GM12878 (cell line): ENCODE results near the gene FAM227B. TPM values are rescaled to one million over a fixed set of nuclear protein-coding genes. Genes with fewer than 3 reads are reported as not detected.
"Not testable (repeated sequence)": the region's sequence is repeated elsewhere in the genome, so short reads cannot be mapped to it uniquely, and the experiment has no call there.

ENCODE experiments used
- ATAC-seq: fragments of 200-7000 bp; cut with Tn5 transposase; 3 replicates; pipeline ENCODE4 v1.9.1; 2020; ENCODE audit warnings: mild to moderate bottlenecking, moderate library complexity
- BruUV-seq: library from RNA; stranded (reverse); fragments of 400-500 nt; replicated peaks from 2 replicates; lab custom pipeline; 2021; lab: Mats Ljungman, UMichigan
- CTCF ChIA-PET: fragments of 300-600 bp; sonication (Branson Sonifier 250); formaldehyde crosslinking; extraction: SDS; loops from one replicate; lab custom pipeline; 2021; ENCODE audit warnings: inconsistent platforms; lab: Yijun Ruan, JAX
- POLR2A ChIA-PET: fragments of 350-600 bp; formaldehyde crosslinking; extraction: SDS; loops from one replicate; lab custom pipeline; 2021; ENCODE audit warnings: inconsistent platforms; lab: Charles Lee
- RAD21 ChIA-PET: fragments of 300-600 bp; sonication (Branson Sonifier 250); formaldehyde crosslinking; loops from one replicate; lab custom pipeline; 2023; ENCODE audit warnings: antibody characterized with exemption; ENCODE audit not compliant: unreplicated experiment; lab: Charles Lee
- SMC1A ChIA-PET: fragments of 300-600 bp; sonication (Branson Sonifier 250); formaldehyde crosslinking; loops from one replicate; lab custom pipeline; 2023; ENCODE audit not compliant: unreplicated experiment, uncharacterized antibody; lab: Charles Lee
- DNase-seq: peaks from one replicate; pipeline ENCODE4 v3.0.0-alpha.2; 2011; ENCODE audit warnings: low read depth, low spot score
- FAIRE-seq: peaks from 3 replicates; lab custom pipeline; 2011; peaks lifted over from hg19 to GRCh38; lab: Jason Lieb, UNC
- H2AFZ ChIP-seq: 2 replicates; pipeline ENCODE4 v1.6.0; 2011; ENCODE audit warnings: low read depth, low read length, control low read depth; ENCODE audit not compliant: control insufficient read depth
- H3K27ac ChIP-seq: 2 replicates; pipeline ENCODE4 v1.5.1; 2011; ENCODE audit warnings: control low read depth; ENCODE audit not compliant: control insufficient read depth, insufficient read depth
- H3K27me3 ChIP-seq, 2 experiments: replicated peaks in 1 of 2; 2 replicates each; pipeline versions ENCODE4 v1.6.0 to v1.6.1; 2011; ENCODE audit warnings: low read length in 1 of 2; ENCODE audit not compliant: control insufficient read depth in 2 of 2, insufficient read depth in 2 of 2
- H3K36me3 ChIP-seq, 2 experiments: 2 replicates each; pipeline ENCODE4 v1.5.1; 2011; ENCODE audit warnings: low read length in 1 of 2; ENCODE audit not compliant: control insufficient read depth in 2 of 2, insufficient read depth in 2 of 2
- H3K4me1 ChIP-seq: 2 replicates; pipeline ENCODE4 v1.6.1; 2011; ENCODE audit warnings: mild to moderate bottlenecking, low read length, moderate library complexity, mixed read lengths; ENCODE audit not compliant: control insufficient read depth, insufficient read depth
- H3K4me2 ChIP-seq: 2 replicates; pipeline ENCODE4 v1.6.0; 2011; ENCODE audit warnings: control low read depth; ENCODE audit not compliant: control insufficient read depth, insufficient read depth
- H3K4me3 ChIP-seq: fragments of 200-600 bp; sonication (generic); 2 replicates; pipeline ENCODE4 v1.5.1; 2016
- H3K79me2 ChIP-seq: 2 replicates; pipeline ENCODE4 v1.6.0; 2011; ENCODE audit warnings: low read length; ENCODE audit not compliant: control insufficient read depth, insufficient read depth
- H3K9ac ChIP-seq: 2 replicates; pipeline ENCODE4 v1.8.0; 2011; ENCODE audit warnings: low read length, control low read depth, mixed read lengths; ENCODE audit not compliant: control insufficient read depth, insufficient read depth
- H3K9me3 ChIP-seq: replicated peaks from 3 replicates; pipeline ENCODE4 v1.5.1; 2011; ENCODE audit warnings: mild to moderate bottlenecking, low read length; ENCODE audit not compliant: control insufficient read depth, insufficient read depth
- H4K20me1 ChIP-seq: 2 replicates; pipeline ENCODE4 v1.6.0; 2011; ENCODE audit not compliant: control insufficient read depth, insufficient read depth
- WGBS: methylation state at CpG from one replicate; pipeline ENCODE4 v1.1.6; 2016; ENCODE audit warnings: low lambda C conversion rate; ENCODE audit not compliant: insufficient replicate concordance, insufficient coverage; ENCODE audit errors: missing lambda C conversion rate; 5-methylcytosine and 5-hydroxymethylcytosine counted together
- in situ Hi-C: fragments of 300-500 bp; cut with MboI; formaldehyde crosslinking; loops from 9 replicates; pipeline ENCODE4 v1.14.3; 2018; ENCODE audit warnings: mixed read lengths
- intact Hi-C: fragments of 100-400 bp; cut with micrococcal nuclease; formaldehyde crosslinking; loops from one replicate; pipeline ENCODE4 v1.14.2; 2022; ENCODE audit not compliant: unreplicated experiment
- polyA plus RNA-seq, 11 experiments: library from polyadenylated mRNA; depleted of rRNA in 4 of 11; unstranded in 6 of 11; stranded (reverse) in 5 of 11; fragments of >200 nt; fragmentation: Nextera tagmentation in 4 of 11; fragmentation: Illumina TruSeq in 1 of 11; extraction: Ambion mirVana in 4 of 11; extraction: Trizol in 1 of 11; gene quantifications; 1 replicate in 1 of 11; 2 replicates in 10 of 11; pipeline versions ENCODE4 v1.2.1 to v1.2.3, GENCODE V29; 2011 to 2016; ENCODE audit warnings: inconsistent platforms in 2 of 11, missing spikeins in 2 of 11, low read depth in 1 of 11
- total RNA-seq, 4 experiments: library from RNA; depleted of rRNA in 3 of 4; stranded (reverse); fragments of >200 nt in 3 of 4; fragmentation: Illumina TruSeq in 1 of 4; extraction: Trizol in 1 of 4; gene quantifications; 2 replicates each; pipeline versions ENCODE4 v1.2.1 to v1.2.3, GENCODE V29; 2013 to 2021

The FAM227B gene
- total and polyA plus RNA-seq, 10 of the 15 experiments (the other 5 are each of a cell fraction or from before 2014, with no cell fraction given): 3.9 to 12.6 (median 6.9) TPM

GRCh38 chr15:49485401-49485800, 135.2 kb downstream of the FAM227B start:
- H3K4me2 ChIP-seq, H3K4me1 ChIP-seq, H3K79me2 ChIP-seq, RAD21 ChIA-PET, H3K4me3 ChIP-seq, FAIRE-seq, H4K20me1 ChIP-seq, H2AFZ ChIP-seq, intact Hi-C loops, H3K9me3 ChIP-seq, POLR2A ChIA-PET, BruUV-seq, ATAC-seq, H3K27ac ChIP-seq, DNase-seq, SMC1A ChIA-PET, CTCF ChIA-PET, in situ Hi-C loops, H3K9ac ChIP-seq, H3K36me3 ChIP-seq, H3K27me3 ChIP-seq: not testable (repeated sequence)
- 91% methylated on average over 1 of the region's 1 CpG for WGBS

GRCh38 chr15:49478982-49479381, 141.6 kb downstream of the FAM227B start:
- SMC1A ChIA-PET, POLR2A ChIA-PET, DNase-seq, in situ Hi-C loops, H3K9ac ChIP-seq, H2AFZ ChIP-seq, H3K27me3 ChIP-seq, FAIRE-seq, RAD21 ChIA-PET, BruUV-seq, H3K27ac ChIP-seq, H3K36me3 ChIP-seq, H3K4me2 ChIP-seq, H4K20me1 ChIP-seq, H3K9me3 ChIP-seq, CTCF ChIA-PET, H3K4me1 ChIP-seq, ATAC-seq, H3K4me3 ChIP-seq, intact Hi-C loops, H3K79me2 ChIP-seq: not testable (repeated sequence)

GRCh38 chr15:49478021-49478420, 142.6 kb downstream of the FAM227B start:
- H3K9ac ChIP-seq, RAD21 ChIA-PET, POLR2A ChIA-PET: not testable (repeated sequence)

More at GRCh38 chr15:49478021-49478420, 142.6 kb downstream of the FAM227B start:
- H4K20me1 ChIP-seq, H2AFZ ChIP-seq, H3K4me3 ChIP-seq, H3K27me3 ChIP-seq, H3K79me2 ChIP-seq, intact Hi-C loops, ATAC-seq, FAIRE-seq, H3K9me3 ChIP-seq, H3K36me3 ChIP-seq, H3K4me2 ChIP-seq, DNase-seq, H3K27ac ChIP-seq, BruUV-seq, CTCF ChIA-PET, SMC1A ChIA-PET, in situ Hi-C loops, H3K4me1 ChIP-seq: not testable (repeated sequence)
- 64% methylated on average over 4 of the region's 4 CpGs for WGBS
